Measurements from ENCODE around the gene MZT2B.

- TF ChIP-seq POLR2AphosphoS5 (IDR thresholded peaks at IDR 0.05; ENCODE audit: low read depth), result no peak
- TF ChIP-seq CTCF (conservative IDR thresholded peaks at IDR 0.05; ENCODE audit: low read depth in 2 of 2), result no peak
Measured at GRCh38 chr2:130162968-130163367, 19.1 kb upstream of the MZT2B start.

Measured in GM23338 (cell line).